ENCODE results near the gene ZNF219.

ZNF219 gene

GRCh38 chr14:21087294-21088091, 11.0 kb downstream of the ZNF219 start:
- DNase-seq (ENCODE audit: low spot score) = peak; percentile 93

- no peak for DNase-seq (ENCODE audit: low spot score)
Measured at GRCh38 chr14:21086908-21087293, 11.6 kb downstream of the ZNF219 start.

- no peak for DNase-seq (ENCODE audit: low spot score)
Measured at GRCh38 chr14:21084998-21085853, 13.2 kb downstream of the ZNF219 start.

GRCh38 chr14:21084396-21084795, 14.1 kb downstream of the ZNF219 start:
- DNase-seq (ENCODE audit: low spot score) = no peak

- DNase-seq (ENCODE audit: low spot score) = no peak
Measured at GRCh38 chr14:21083565-21084325, 14.7 kb downstream of the ZNF219 start.

GRCh38 chr14:21081521-21082142, 16.8 kb downstream of the ZNF219 start:
- DNase-seq (ENCODE audit: low spot score) = no peak

- DNase-seq (ENCODE audit: low spot score) = no peak
Measured at GRCh38 chr14:21078726-21079125, 19.7 kb downstream of the ZNF219 start.

- DNase-seq (ENCODE audit: low spot score) = peak; percentile 38
Measured at GRCh38 chr14:21078287-21078686, 20.2 kb downstream of the ZNF219 start.

GRCh38 chr14:21077672-21078071, 20.8 kb downstream of the ZNF219 start:
- no peak for DNase-seq (ENCODE audit: low spot score)

GRCh38 chr14:21075719-21076437, 22.6 kb downstream of the ZNF219 start:
- DNase-seq (ENCODE audit: low spot score) = no peak

- no peak for DNase-seq (ENCODE audit: low spot score)
Measured at GRCh38 chr14:21074398-21075272, 23.8 kb downstream of the ZNF219 start.

- DNase-seq (ENCODE audit: low spot score) = no peak
Measured at GRCh38 chr14:21073921-21074320, 24.5 kb downstream of the ZNF219 start.

- DNase-seq (ENCODE audit: low spot score) = no peak
Measured at GRCh38 chr14:21072781-21073339, 25.6 kb downstream of the ZNF219 start.

GRCh38 chr14:21072031-21072473, 26.4 kb downstream of the ZNF219 start:
- peak; percentile 56 for DNase-seq (ENCODE audit: low spot score)

GRCh38 chr14:21071225-21072030, 27.0 kb downstream of the ZNF219 start:
- peak; percentile 87 for DNase-seq (ENCODE audit: low spot score)

GRCh38 chr14:21070610-21071224, 27.7 kb downstream of the ZNF219 start:
- peak; percentile 46 for DNase-seq (ENCODE audit: low spot score)

- peak; percentile 80 for DNase-seq (ENCODE audit: low spot score)
Measured at GRCh38 chr14:21070083-21070609, 28.3 kb downstream of the ZNF219 start, which contains the start of gene ARHGEF40. ARHGEF40 (plus strand) TSS chr14:21070304; CDS start chr14:21070397, 93 bp downstream.
